GM12864 (cell line): Measurements from ENCODE around the gene EXOC3L1.

ENCODE experiments used
- DNase-seq: peaks from one replicate; pipeline ENCODE4 v3.0.0-alpha.2; 2011; ENCODE audit warnings: low read depth
- H3K4me3 ChIP-seq: 2 replicates; pipeline ENCODE4 v1.5.1; 2011; ENCODE audit warnings: mild to moderate bottlenecking, low read depth, low read length, control low read depth
- CTCF ChIP-seq: IDR thresholded peaks from 2 replicates; pipeline ENCODE4 v1.5.1; 2011; ENCODE audit warnings: low read depth, mild to moderate bottlenecking, moderate library complexity, low read length, control low read depth, inconsistent platforms; ENCODE audit errors: missing control alignments

Gene EXOC3L1

GRCh38 chr16:67185651-67186134 lies 4.2 kb downstream of the EXOC3L1 start:
- no peak for DNase-seq
- no peak for TF ChIP-seq CTCF
- H3K4me3 ChIP-seq: no peak overlapping the region

DNA sequence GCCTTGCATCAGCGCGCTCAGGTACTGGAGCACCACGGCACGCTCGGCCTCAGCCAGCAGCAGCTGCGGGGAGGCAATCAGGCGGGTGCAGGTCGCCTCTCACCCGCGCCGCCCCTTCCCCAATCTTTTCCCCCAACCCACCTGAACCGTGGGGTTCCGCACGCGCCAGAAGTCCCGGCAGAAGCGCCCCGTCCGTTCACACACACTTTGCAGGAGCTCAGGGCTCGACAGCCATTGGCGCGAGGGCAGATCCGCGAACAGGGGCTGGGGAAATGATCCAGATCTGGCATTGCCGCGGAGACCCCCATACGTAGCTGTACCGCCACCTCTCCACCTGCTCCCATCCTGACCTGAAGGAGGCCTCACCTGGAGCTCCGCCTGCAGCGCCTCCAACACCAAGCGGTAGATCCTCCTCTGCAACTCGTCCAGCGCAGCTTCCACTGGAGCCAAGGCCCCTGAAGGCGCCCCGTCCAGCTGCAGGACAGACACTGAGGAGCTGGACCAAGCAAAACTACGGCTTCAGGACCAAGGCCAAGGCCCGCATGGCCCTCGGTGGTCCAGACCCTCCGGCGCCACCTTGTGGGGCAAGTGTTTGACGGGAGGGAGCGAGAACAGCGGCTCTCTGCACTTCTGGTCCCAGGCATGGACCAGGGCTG lies 4.8 kb downstream of the EXOC3L1 start:
- DNase-seq: no peak
- no peak overlapping the region for H3K4me3 ChIP-seq
- peak; percentile 89 for TF ChIP-seq CTCF

DNA sequence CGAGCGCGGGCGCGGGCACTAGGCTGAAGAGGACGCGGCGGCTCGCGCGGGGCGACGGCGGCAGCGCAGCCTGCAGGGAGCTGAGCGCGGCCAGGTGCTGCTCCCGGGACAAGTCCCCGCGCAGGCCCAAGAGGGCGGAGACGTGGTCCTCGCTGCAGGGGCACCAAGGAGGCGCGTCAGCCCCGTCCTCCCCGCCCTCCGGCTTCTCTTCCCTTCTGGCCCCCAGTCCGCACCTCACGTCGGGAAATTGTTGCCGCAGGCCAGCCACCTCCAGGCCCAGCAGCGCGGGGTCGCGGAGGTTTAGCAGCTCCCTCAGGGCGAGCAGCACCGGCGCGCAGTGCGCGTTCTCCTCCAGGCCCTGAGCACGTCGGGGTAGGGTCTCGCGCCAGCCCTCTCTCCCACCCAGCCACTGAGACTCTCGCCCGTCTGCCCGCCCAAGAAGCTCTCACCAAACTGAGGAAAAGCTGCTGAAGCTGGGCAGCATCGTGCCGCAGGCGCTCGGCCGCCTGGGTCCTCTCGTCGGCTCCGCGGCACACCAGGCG lies 5.4 kb downstream of the EXOC3L1 start:
- H3K4me3 ChIP-seq: peak overlapping the region; percentile 84
- TF ChIP-seq CTCF: no peak
- DNase-seq: no peak

- DNase-seq: peak; percentile 96
- H3K4me3 ChIP-seq: peak within 1 kb of the TSS; percentile 84
Measured at GRCh38 chr16:67183627-67184452, 6.1 kb downstream of the EXOC3L1 start, which contains the start of gene MATCAP1. TSS of gene MATCAP1 (minus strand) at chr16:67183963. CDS start at chr16:67180610, 3,353 bp downstream.

DNA sequence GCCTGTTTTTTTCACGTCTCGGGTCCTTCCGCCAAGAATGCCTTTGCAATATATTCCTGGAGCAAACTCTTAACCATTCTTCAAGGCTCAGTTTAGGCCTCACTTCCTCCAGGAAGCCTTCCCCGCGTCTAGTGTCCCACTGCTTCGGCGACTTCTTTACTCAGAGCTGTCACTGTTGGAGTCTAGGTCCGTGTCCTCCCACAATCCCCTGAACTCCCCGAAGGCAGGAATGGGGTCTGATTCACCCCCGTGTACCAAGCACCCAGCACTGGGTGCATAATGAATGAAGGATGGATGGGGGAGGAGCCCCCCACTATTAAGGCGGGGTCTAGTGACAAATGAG lies 6.7 kb downstream of the EXOC3L1 start:
- peak overlapping the region; percentile 84 for H3K4me3 ChIP-seq
- no peak for DNase-seq
- no peak for TF ChIP-seq CTCF

More at GRCh38 chr16:67183627-67184452, 6.1 kb downstream of the EXOC3L1 start, which contains the start of gene MATCAP1:
- TF ChIP-seq CTCF: no peak

GRCh38 chr16:67182288-67182687 lies 7.6 kb downstream of the EXOC3L1 start:
- no peak for TF ChIP-seq CTCF
- DNase-seq: no peak
- H3K4me3 ChIP-seq: peak overlapping the region; percentile 84; the same call in 1 of the 2 replicates
